Transverse colon (tissue), 4 donors: Measurements from ENCODE around the gene RER1. TPM values are rescaled to one million over a fixed set of nuclear protein-coding genes. Genes with fewer than 3 reads are reported as not detected.
A peak's percentile ranks its signal among the peaks of the same experiment; 100 is the strongest.

Experiments used
- DNase-seq: peaks from one replicate; pipeline ENCODE4 v3.0.0-alpha.2; 2019
- H3K27ac ChIP-seq, 4 donors: fragments of 200-600 bp; sonication (generic); 2 replicates each; pipeline ENCODE4 v1.5.1; 2016 to 2018; ENCODE audit warnings: inconsistent platforms in 4 of 4
- H3K27me3 ChIP-seq: fragments of 200-600 bp; sonication (generic); 2 replicates; pipeline ENCODE4 v1.5.1; 2017; ENCODE audit warnings: inconsistent platforms
- H3K36me3 ChIP-seq, 4 donors: fragments of 200-600 bp; sonication (generic); 2 replicates each; pipeline ENCODE4 v1.5.1; 2017 to 2019; ENCODE audit warnings: inconsistent platforms in 4 of 4
- H3K4me1 ChIP-seq, 4 donors: fragments of 200-600 bp; sonication (generic); 2 replicates each; pipeline ENCODE4 v1.5.1; 2017 to 2020; ENCODE audit warnings: inconsistent platforms in 4 of 4
- H3K4me3 ChIP-seq, 4 donors: fragments of 200-600 bp; sonication (generic); 1 replicate in 1 of 4; 2 replicates in 3 of 4; pipeline versions ENCODE4 v1.5.1 to v1.6.1; 2017 to 2019; ENCODE audit warnings: inconsistent platforms in 4 of 4
- H3K9me3 ChIP-seq, 2 donors: fragments of 200-600 bp; sonication (generic); 2 replicates each; pipeline ENCODE4 v1.5.1; 2017 to 2019; ENCODE audit warnings: inconsistent platforms in 2 of 2
- EP300 ChIP-seq: sonication (generic); formaldehyde crosslinking; IDR thresholded peaks from one replicate; pipeline ENCODE4 v1.6.1; 2017; ENCODE audit warnings: antibody characterized with exemption, low read depth
- POLR2A ChIP-seq: fragments of 450-650 bp; IDR thresholded peaks from one replicate; pipeline ENCODE4 v1.6.1; 2016; ENCODE audit warnings: antibody characterized with exemption, mild to moderate bottlenecking, moderate library complexity
- POLR2AphosphoS5 ChIP-seq, 3 donors: sonication (generic); formaldehyde crosslinking; IDR thresholded peaks; one replicate each; pipeline ENCODE4 v1.6.1; 2016; ENCODE audit warnings: antibody characterized with exemption in 3 of 3
- WGBS, 2 donors: methylation state at CpG; one replicate each; pipeline ENCODE4 v1.1.5; 2018; ENCODE audit warnings: low coverage in 1 of 2; 5-methylcytosine and 5-hydroxymethylcytosine counted together
- in situ Hi-C, 4 donors: fragments of 200-750 bp; cut with MboI; loops; one replicate each; pipeline versions ENCODE4 v1.15.0 to v1.15.1; 2017; ENCODE audit warnings: low sequenced_read_pairs in 3 of 4, low pct_ligation_motif_present in 1 of 4, low pct_unique_long_range_greater_than_20kb in 1 of 4
- intact Hi-C: fragments of 100-400 bp; cut with DNase I; formaldehyde crosslinking; loops from one replicate; pipeline ENCODE4 v1.15.1; 2023; ENCODE audit warnings: low total_unique reads
- total RNA-seq, 4 donors: library from RNA; depleted of rRNA; stranded (reverse); fragments of >200 nt; gene quantifications; one replicate each; pipeline ENCODE4 v1.1.0, GENCODE V29; 2016
- TF ChIP-seq, protein P1 (sequence below), 5 experiments: fragments of 200-600 bp in 3 of 5; fragments of 450-650 bp in 2 of 5; sonication (generic) in 3 of 5; IDR thresholded peaks; 1 replicate in 2 of 5; 2 replicates in 3 of 5; pipeline ENCODE4 v1.5.1; 2016 to 2017; ENCODE audit warnings: antibody characterized with exemption in 5 of 5, inconsistent platforms in 3 of 5, mild to moderate bottlenecking in 2 of 5, moderate library complexity in 1 of 5

RER1 gene
- total RNA-seq, 4 donors from 2014 or later, result 36.2 to 129 (median 111) TPM

DNA sequence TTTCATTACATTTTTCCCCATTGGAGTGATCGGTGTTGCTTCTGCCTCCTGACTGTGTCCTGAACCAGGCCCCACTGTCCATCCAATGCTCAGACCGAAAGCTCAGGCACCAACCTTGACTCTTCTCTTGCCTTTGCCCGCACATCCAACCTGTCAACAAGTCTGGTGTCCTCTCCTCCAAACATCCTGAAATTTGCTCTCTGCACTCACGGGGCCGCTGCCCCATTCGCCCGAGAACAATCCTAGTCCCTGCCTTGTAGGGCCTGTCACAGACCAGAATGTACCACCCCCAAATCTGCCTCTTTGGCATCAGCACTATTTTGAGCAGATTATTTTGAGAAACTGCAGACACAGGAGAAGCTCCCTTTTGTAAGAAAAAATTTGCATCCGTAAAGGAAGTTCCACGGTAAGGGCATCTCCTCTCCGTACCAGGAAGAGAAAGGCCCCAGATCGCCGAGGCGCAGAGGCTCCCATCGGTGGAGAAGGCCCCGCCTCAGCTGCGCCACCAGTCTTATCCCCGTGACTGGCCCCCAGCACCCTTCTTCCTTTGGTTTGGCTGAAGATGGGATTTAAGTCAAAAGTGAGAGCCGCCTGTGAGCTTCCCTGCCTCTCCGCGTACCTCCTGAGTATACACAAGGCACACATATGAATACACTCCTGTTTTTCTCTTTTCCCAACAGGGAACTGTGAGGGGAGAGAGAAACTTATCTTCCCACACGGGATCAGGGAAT lies 7.3 kb upstream of the RER1 start:
- intact Hi-C loops (no loop called here), in situ Hi-C loops (loop anchor here in 2 of 4 donors (10.0 kb wide), 1 partner anchor 189 kb away; the partner anchor contains the start of gene FAAP20 (in 2 of the 2))
- no peaks in the 10 kb centered on the region for H3K9me3 ChIP-seq
- H3K27ac ChIP-seq, result no peak overlapping the region
- H3K4me3 ChIP-seq, result no peak overlapping the region
- DNase-seq, result peak; percentile 4
- H3K36me3 ChIP-seq, result no peaks in the 10 kb centered on the region
- TF ChIP-seq, protein P1, sequence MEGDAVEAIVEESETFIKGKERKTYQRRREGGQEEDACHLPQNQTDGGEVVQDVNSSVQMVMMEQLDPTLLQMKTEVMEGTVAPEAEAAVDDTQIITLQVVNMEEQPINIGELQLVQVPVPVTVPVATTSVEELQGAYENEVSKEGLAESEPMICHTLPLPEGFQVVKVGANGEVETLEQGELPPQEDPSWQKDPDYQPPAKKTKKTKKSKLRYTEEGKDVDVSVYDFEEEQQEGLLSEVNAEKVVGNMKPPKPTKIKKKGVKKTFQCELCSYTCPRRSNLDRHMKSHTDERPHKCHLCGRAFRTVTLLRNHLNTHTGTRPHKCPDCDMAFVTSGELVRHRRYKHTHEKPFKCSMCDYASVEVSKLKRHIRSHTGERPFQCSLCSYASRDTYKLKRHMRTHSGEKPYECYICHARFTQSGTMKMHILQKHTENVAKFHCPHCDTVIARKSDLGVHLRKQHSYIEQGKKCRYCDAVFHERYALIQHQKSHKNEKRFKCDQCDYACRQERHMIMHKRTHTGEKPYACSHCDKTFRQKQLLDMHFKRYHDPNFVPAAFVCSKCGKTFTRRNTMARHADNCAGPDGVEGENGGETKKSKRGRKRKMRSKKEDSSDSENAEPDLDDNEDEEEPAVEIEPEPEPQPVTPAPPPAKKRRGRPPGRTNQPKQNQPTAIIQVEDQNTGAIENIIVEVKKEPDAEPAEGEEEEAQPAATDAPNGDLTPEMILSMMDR (IDR thresholded peaks at IDR 0.05), result no peak
- TF ChIP-seq EP300 (no peak), POLR2AphosphoS5 (IDR thresholded peaks at IDR 0.05) (no peak), POLR2A (no peak)
- H3K4me1 ChIP-seq, result peaks cover 0 to 10% (median 2%) of the 10 kb centered on the region in 4 donors
- WGBS, 2 donors, result 93 to 100% methylated on average over 4 to 21 of the region's 21 CpGs
- H3K27me3 ChIP-seq, result no peaks in the 10 kb centered on the region

DNA sequence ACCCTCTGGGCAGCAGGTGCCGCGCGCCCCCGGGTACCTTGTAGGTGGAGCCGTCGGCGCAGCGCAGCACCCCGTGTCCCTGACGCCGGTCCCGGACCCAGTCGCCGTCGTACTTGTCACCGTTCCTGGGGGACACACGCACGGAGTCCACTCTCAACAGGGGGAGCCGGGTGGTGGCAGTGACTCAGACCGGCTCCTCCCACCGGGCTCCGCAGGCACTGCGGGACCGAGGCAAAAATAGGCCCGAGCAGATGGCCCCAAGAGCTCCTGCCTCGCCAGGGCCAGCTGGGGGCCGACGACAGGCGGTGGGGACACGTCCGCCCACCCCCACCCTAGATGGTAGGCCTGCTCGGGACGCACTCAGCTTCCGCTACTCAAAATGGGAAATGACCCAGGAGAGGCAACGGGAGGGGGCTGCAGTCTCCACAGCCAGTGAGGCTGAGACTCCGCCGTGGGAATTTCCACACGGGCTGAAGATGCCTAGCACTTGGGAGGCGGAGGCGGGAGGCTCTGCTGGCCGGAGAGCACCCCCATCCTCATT lies 6.6 kb upstream of the RER1 start:
- peaks cover 0 to 11% (median 2%) of the 10 kb centered on the region in 4 donors for H3K4me1 ChIP-seq
- H3K4me3 ChIP-seq, result no peak overlapping the region
- H3K36me3 ChIP-seq, result no peaks in the 10 kb centered on the region
- no peaks in the 10 kb centered on the region for H3K9me3 ChIP-seq
- intact Hi-C loops (loop anchor here (5.0 kb wide), 1 partner anchor 53 kb away; no protein-coding TSS in a partner anchor), in situ Hi-C loops (loop anchor here in 3 of 4 donors (5.0 to 10.0 kb wide), 2 partner anchors 188 to 190 kb away; partner anchors contain the start of gene FAAP20 (in 2 of the 3))
- TF ChIP-seq POLR2AphosphoS5 (IDR thresholded peaks at IDR 0.05) (no peak), POLR2A (no peak), EP300 (no peak)
- TF ChIP-seq, protein P1 (IDR thresholded peaks at IDR 0.05), result no peak
- no peaks in the 10 kb centered on the region for H3K27me3 ChIP-seq
- 93% methylated on average over 39 of the region's 41 CpGs; no CpG with 5 or more reads in 1 of the 2 donors for WGBS, 2 donors
- peak; percentile 9 for DNase-seq
- no peak overlapping the region for H3K27ac ChIP-seq

DNA sequence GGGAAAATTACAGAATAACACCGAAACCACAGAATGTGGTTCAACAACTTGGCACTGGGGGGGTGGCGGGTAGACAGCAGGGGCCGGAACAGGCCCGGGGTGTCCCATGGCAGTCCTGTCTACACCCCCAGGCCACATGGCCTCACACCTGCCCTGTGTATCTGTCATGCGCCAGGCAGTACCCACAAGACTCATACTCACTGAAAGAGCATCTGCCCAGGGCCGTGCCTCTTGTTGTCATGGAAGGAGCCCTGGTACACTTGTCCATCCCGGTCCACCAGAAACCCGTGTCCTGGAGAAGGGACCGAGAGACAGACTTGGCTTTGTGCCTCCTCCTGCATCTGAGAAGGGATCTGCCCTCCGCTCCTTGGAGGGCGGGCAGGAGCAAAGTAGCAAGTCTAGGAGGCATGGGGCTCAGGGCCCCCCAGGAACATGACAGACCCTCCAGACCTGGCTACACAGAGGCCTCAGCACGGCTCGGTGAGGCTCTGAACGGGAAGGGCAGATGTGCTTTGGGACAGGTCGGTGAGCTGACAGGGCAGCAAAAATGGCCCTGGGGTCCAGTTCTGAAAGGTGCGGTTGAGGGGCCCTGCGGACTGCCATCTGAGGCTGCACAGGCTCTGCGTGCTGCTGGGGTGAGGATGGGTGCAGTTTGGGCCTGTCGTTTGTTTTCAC lies 5.9 kb upstream of the RER1 start:
- peak; percentile 5 for DNase-seq
- Histone ChIP-seq H3K36me3 (no peaks in the 10 kb centered on the region), H3K4me3 (no peak overlapping the region), H3K27ac (no peak overlapping the region), H3K4me1 (peaks cover 7 to 18% (median 9%) of the 10 kb centered on the region in 4 donors), H3K27me3 (no peaks in the 10 kb centered on the region), H3K9me3 (no peaks in the 10 kb centered on the region)
- in situ Hi-C loops, result loop anchor here in 3 of 4 donors (5.0 to 10.0 kb wide), 2 partner anchors 188 to 191 kb away; partner anchors contain the start of gene FAAP20 (in 2 of the 3)
- TF ChIP-seq EP300, result no peak
- intact Hi-C loops, result loop anchor here (5.0 kb wide), 1 partner anchor 53 kb away; no protein-coding TSS in a partner anchor
- WGBS, 2 donors, result 93 to 100% methylated on average over 1 to 19 of the region's 19 CpGs

DNA sequence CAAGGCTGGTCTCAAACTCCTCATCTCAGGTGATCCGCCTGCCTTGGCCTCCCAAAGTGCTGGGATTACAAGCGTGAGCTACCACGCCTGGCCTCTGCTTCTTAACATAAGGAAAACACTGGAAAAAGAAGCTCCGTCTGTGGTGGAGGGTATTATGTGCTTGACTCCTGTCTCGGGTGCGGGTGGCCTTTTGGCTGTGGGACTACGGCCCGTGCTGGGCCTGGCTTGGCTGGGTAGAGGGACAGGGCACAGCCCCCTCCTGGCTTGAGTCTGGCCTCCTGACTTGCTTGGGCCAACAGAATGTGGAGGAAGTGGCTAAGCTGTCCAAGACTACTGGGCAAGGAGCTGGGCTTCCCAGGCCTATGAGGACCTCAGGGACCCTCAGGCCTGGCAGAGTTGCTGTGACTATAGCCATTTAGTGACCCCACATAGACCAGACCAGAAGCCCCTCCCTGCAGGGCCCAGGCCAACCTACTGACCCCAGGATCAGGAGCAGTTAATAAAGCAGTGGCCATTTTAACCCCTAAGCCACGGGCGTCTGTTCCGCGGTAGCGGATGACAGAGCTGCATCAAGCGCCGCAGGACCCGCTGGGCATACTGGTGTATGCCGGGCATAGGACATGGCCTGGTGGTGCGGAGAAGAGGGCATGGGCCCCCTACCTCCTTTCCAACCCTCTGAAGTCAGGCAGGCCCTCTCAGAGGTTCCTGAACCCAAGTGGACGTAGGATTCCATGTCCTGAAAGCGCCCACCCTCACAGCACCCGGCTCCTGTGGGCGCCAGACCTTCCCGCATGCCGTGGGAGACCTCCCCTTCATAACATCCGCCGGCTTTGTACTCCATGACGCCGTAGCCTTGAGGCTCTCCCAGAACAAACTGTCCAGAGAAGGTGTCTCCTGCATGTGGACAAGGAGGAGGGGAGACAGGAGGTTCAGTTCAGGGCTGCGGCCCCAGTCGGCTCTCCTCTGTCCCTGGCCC lies 4.7 kb upstream of the RER1 start:
- TF ChIP-seq POLR2AphosphoS5 (IDR thresholded peaks at IDR 0.05), result no peak
- TF ChIP-seq, protein P1 (IDR thresholded peaks at IDR 0.05), result no peak
- no peak for TF ChIP-seq EP300
- no peak for TF ChIP-seq POLR2A
- Histone ChIP-seq H3K27me3 (no peaks in the 10 kb centered on the region), H3K4me1 (peaks cover 7 to 14% (median 10%) of the 10 kb centered on the region in 4 donors), H3K27ac (no peak overlapping the region), H3K36me3 (no peaks in the 10 kb centered on the region), H3K9me3 (no peaks in the 10 kb centered on the region), H3K4me3 (no peak overlapping the region)
- intact Hi-C loops, result loop anchor here (5.0 kb wide), 1 partner anchor 55 kb away; no protein-coding TSS in a partner anchor
- peak; percentile 5 for DNase-seq
- 90 to 96% methylated on average over 4 to 30 of the region's 30 CpGs for WGBS, 2 donors
- in situ Hi-C loops, result loop anchor here in 3 of 4 donors (5.0 to 10.0 kb wide), 2 partner anchors 190 to 192 kb away; partner anchors contain the start of gene FAAP20 (in 2 of the 3)
